Dermis blood vessel endothelial cell (primary cell): ENCODE data around the gene ALG12. TPM values are rescaled to one million over a fixed set of nuclear protein-coding genes. Genes with fewer than 3 reads are reported as not detected.
A peak's percentile ranks its signal among the peaks of the same experiment; 100 is the strongest.

ENCODE experiments used
- DNase-seq: peaks from one replicate; pipeline ENCODE4 v3.0.0; 2010
- total RNA-seq: library from RNA; depleted of rRNA; stranded (reverse); fragments of >200 nt; gene quantifications from 2 replicates; pipeline ENCODE4 v1.2.3, GENCODE V29; 2014

ALG12 gene
- total RNA-seq, 1 donor from 2014 or later: 14.6 TPM

- DNase-seq: peak; percentile 27
Observed at GRCh38 chr22:49929994-49930575, 11.8 kb upstream of the ALG12 start.

GRCh38 chr22:49929211-49929979 is 11.2 kb upstream of the ALG12 start:
- peak; percentile 72 for DNase-seq

- DNase-seq: no peak
Observed at GRCh38 chr22:49928555-49929210, 10.4 kb upstream of the ALG12 start.

- no peak for DNase-seq
Observed at GRCh38 chr22:49928185-49928495, 9.9 kb upstream of the ALG12 start.

- DNase-seq: no peak
Observed at GRCh38 chr22:49927483-49928184, 9.4 kb upstream of the ALG12 start.

- no peak for DNase-seq
Observed at GRCh38 chr22:49926916-49927315, 8.7 kb upstream of the ALG12 start.

- DNase-seq: no peak
Observed at GRCh38 chr22:49925525-49926128, 7.4 kb upstream of the ALG12 start.

- no peak for DNase-seq
Observed at GRCh38 chr22:49924113-49924833, 6.0 kb upstream of the ALG12 start.

- no peak for DNase-seq
Observed at GRCh38 chr22:49923445-49923844, 5.2 kb upstream of the ALG12 start.

- DNase-seq: no peak
Observed at GRCh38 chr22:49922926-49923325, 4.7 kb upstream of the ALG12 start.

- DNase-seq: no peak
Observed at GRCh38 chr22:49922484-49922883, 4.2 kb upstream of the ALG12 start.

- no peak for DNase-seq
Observed at GRCh38 chr22:49921508-49922278, 3.5 kb upstream of the ALG12 start.

- no peak for DNase-seq
Observed at GRCh38 chr22:49920859-49921258, 2.6 kb upstream of the ALG12 start.

GRCh38 chr22:49918911-49919881 is 958 bp upstream of the ALG12 start:
- no peak for DNase-seq

- no peak for DNase-seq
Observed at GRCh38 chr22:49916831-49917230, 1.4 kb downstream of the ALG12 start.

- no peak for DNase-seq
Observed at GRCh38 chr22:49915610-49916009, 2.6 kb downstream of the ALG12 start.

GRCh38 chr22:49914256-49914655 is 4.0 kb downstream of the ALG12 start:
- no peak for DNase-seq

GRCh38 chr22:49913446-49913845 is 4.8 kb downstream of the ALG12 start:
- DNase-seq: no peak

- DNase-seq: no peak
Observed at GRCh38 chr22:49913026-49913425, 5.2 kb downstream of the ALG12 start.

- no peak for DNase-seq
Observed at GRCh38 chr22:49911881-49912625, 6.2 kb downstream of the ALG12 start.
